HEK293 (cell line): ENCODE measurements around the gene BLVRB.

Experiments used
- CTCF ChIA-PET: fragments of 350-600 bp; formaldehyde crosslinking; extraction: SDS; loops from one replicate; lab custom pipeline; 2021; ENCODE audit warnings: antibody characterized with exemption; lab: Yijun Ruan, JAX
- POLR2A ChIA-PET: fragments of 300-600 bp; formaldehyde crosslinking; extraction: SDS; loops from one replicate; lab custom pipeline; 2020; ENCODE audit warnings: antibody characterized with exemption, inconsistent platforms; lab: Yijun Ruan, JAX
- H3K27ac ChIP-seq: fragments of 200-500 bp; sonication (Bioruptor generic); 2 replicates; pipeline ENCODE4 v1.5.1; 2014; ENCODE audit warnings: low read depth, low read length, control low read depth, inconsistent platforms; ENCODE audit errors: extremely low read depth
- H3K36me3 ChIP-seq, 2 experiments: fragments of 200-500 bp in 1 of 2; sonication (Bioruptor generic) in 1 of 2; 1 replicate in 1 of 2; 2 replicates in 1 of 2; pipeline ENCODE4 v1.5.1; 2014 to 2017; ENCODE audit warnings: inconsistent platforms in 2 of 2, low read length in 2 of 2; ENCODE audit not compliant: control insufficient read depth in 2 of 2, insufficient read depth in 1 of 2
- H3K4me1 ChIP-seq: fragments of 200-500 bp; sonication (Bioruptor generic); 2 replicates; pipeline ENCODE4 v1.5.1; 2014; ENCODE audit warnings: mild to moderate bottlenecking, low read length, inconsistent platforms; ENCODE audit not compliant: control insufficient read depth, insufficient read depth
- H3K4me3 ChIP-seq: 2 replicates; pipeline ENCODE4 v1.5.1; 2011; ENCODE audit warnings: low read depth, mild to moderate bottlenecking, control low read depth, low read length, moderate library complexity
- H3K9me3 ChIP-seq: fragments of 200-500 bp; sonication (Bioruptor generic); 2 replicates; pipeline ENCODE4 v1.5.1; 2014; ENCODE audit warnings: low read depth, low read length, inconsistent platforms; ENCODE audit not compliant: control insufficient read depth, insufficient read depth
- BCL11A ChIP-seq: fragments of 450-650 bp; formaldehyde crosslinking; IDR thresholded peaks from 2 replicates; pipeline ENCODE4 v1.5.1; 2016; ENCODE audit warnings: low read depth, missing biosample characterization, missing genetic modification characterization
- GFI1B ChIP-seq: fragments of 450-650 bp; formaldehyde crosslinking; IDR thresholded peaks from 2 replicates; pipeline ENCODE4 v1.5.1; 2016; ENCODE audit warnings: missing biosample characterization, missing genetic modification characterization
- GLIS1 ChIP-seq: fragments of 450-650 bp; formaldehyde crosslinking; IDR thresholded peaks from 2 replicates; pipeline ENCODE4 v1.5.1; 2016; ENCODE audit warnings: missing biosample characterization, missing genetic modification characterization
- HOXA7 ChIP-seq: sonication (generic); formaldehyde crosslinking; IDR thresholded peaks from 2 replicates; pipeline ENCODE4 v1.8.1; 2022; ENCODE audit warnings: missing genetic modification reagents, borderline replicate concordance
- IKZF3 ChIP-seq: fragments of 450-650 bp; IDR thresholded peaks from 2 replicates; pipeline ENCODE4 v1.5.0; 2018; ENCODE audit warnings: missing biosample characterization, mild to moderate bottlenecking, missing genetic modification characterization, moderate library complexity
- MZF1 ChIP-seq: fragments of 450-650 bp; formaldehyde crosslinking; IDR thresholded peaks from 2 replicates; pipeline ENCODE4 v1.5.1; 2017; ENCODE audit warnings: missing biosample characterization, missing genetic modification characterization, borderline replicate concordance
- OSR2 ChIP-seq: fragments of 450-650 bp; formaldehyde crosslinking; IDR thresholded peaks from 2 replicates; pipeline ENCODE4 v1.5.1; 2016; ENCODE audit warnings: missing biosample characterization, missing genetic modification characterization
- PRDM1 ChIP-seq: fragments of 450-650 bp; formaldehyde crosslinking; IDR thresholded peaks from 2 replicates; pipeline ENCODE4; 2016; ENCODE audit warnings: missing biosample characterization, missing genetic modification characterization
- TCF7L2 ChIP-seq: IDR thresholded peaks from 2 replicates; pipeline ENCODE4 v1.6.1; 2011; ENCODE audit warnings: low read depth, mild to moderate bottlenecking, inconsistent platforms, low read length, moderate library complexity, borderline replicate concordance
- ZBTB20 ChIP-seq: fragments of 450-650 bp; formaldehyde crosslinking; IDR thresholded peaks from 2 replicates; pipeline ENCODE4 v1.5.1; 2016; ENCODE audit warnings: missing biosample characterization, missing genetic modification characterization
- ZBTB21 ChIP-seq: fragments of 450-650 bp; formaldehyde crosslinking; IDR thresholded peaks from 2 replicates; pipeline ENCODE4 v1.5.1; 2017; ENCODE audit warnings: missing biosample characterization, missing genetic modification characterization
- ZBTB48 ChIP-seq: fragments of 450-650 bp; formaldehyde crosslinking; IDR thresholded peaks from 2 replicates; pipeline ENCODE4 v1.5.1; 2016; ENCODE audit warnings: missing biosample characterization, missing genetic modification characterization
- ZFHX2 ChIP-seq: fragments of 450-650 bp; formaldehyde crosslinking; conservative IDR thresholded peaks from 2 replicates; pipeline ENCODE4 v1.5.1; 2016; ENCODE audit warnings: missing biosample characterization, missing genetic modification characterization
- ZFP37 ChIP-seq: fragments of 450-650 bp; formaldehyde crosslinking; IDR thresholded peaks from 2 replicates; pipeline ENCODE4 v1.5.1; 2016; ENCODE audit warnings: missing biosample characterization, missing genetic modification characterization
- ZFP69B ChIP-seq: fragments of 450-650 bp; formaldehyde crosslinking; IDR thresholded peaks from 2 replicates; pipeline ENCODE4 v1.5.1; 2016; ENCODE audit warnings: missing biosample characterization, missing genetic modification characterization
- ZNF121 ChIP-seq: fragments of 450-650 bp; formaldehyde crosslinking; IDR thresholded peaks from 2 replicates; pipeline ENCODE4 v1.5.1; 2016; ENCODE audit warnings: missing biosample characterization, missing genetic modification characterization
- ZNF184 ChIP-seq: fragments of 450-650 bp; IDR thresholded peaks from 2 replicates; pipeline ENCODE4 v1.5.1; 2018; ENCODE audit warnings: missing biosample characterization, mild to moderate bottlenecking, missing genetic modification characterization
- ZNF335 ChIP-seq: fragments of 450-650 bp; formaldehyde crosslinking; conservative IDR thresholded peaks from 2 replicates; pipeline ENCODE4 v1.5.1; 2016; ENCODE audit warnings: missing biosample characterization, missing genetic modification characterization
- ZNF394 ChIP-seq: fragments of 450-650 bp; formaldehyde crosslinking; IDR thresholded peaks from 2 replicates; pipeline ENCODE4 v1.5.1; 2016; ENCODE audit warnings: missing biosample characterization, missing genetic modification characterization, mild to moderate bottlenecking, moderate library complexity, borderline replicate concordance
- ZNF501 ChIP-seq: fragments of 450-650 bp; formaldehyde crosslinking; IDR thresholded peaks from 2 replicates; pipeline ENCODE4 v1.5.1; 2016; ENCODE audit warnings: missing biosample characterization, missing genetic modification characterization
- ZNF544 ChIP-seq: fragments of 450-650 bp; formaldehyde crosslinking; IDR thresholded peaks from 2 replicates; pipeline ENCODE4 v1.5.0; 2017; ENCODE audit warnings: missing biosample characterization, missing genetic modification characterization
- ZNF549 ChIP-seq: fragments of 450-650 bp; IDR thresholded peaks from 2 replicates; pipeline ENCODE4 v1.5.1; 2018; ENCODE audit warnings: missing biosample characterization, missing genetic modification characterization, mild to moderate bottlenecking, inconsistent platforms, moderate library complexity
- ZNF600 ChIP-seq: fragments of 450-650 bp; formaldehyde crosslinking; IDR thresholded peaks from 2 replicates; pipeline ENCODE4 v1.5.1; 2016; ENCODE audit warnings: missing biosample characterization, missing genetic modification characterization
- ZNF623 ChIP-seq: fragments of 450-650 bp; formaldehyde crosslinking; IDR thresholded peaks from 2 replicates; pipeline ENCODE4 v1.5.1; 2016; ENCODE audit warnings: missing biosample characterization, missing genetic modification characterization
- ZNF624 ChIP-seq: fragments of 450-650 bp; formaldehyde crosslinking; IDR thresholded peaks from 2 replicates; pipeline ENCODE4 v1.5.1; 2017; ENCODE audit warnings: missing biosample characterization, missing genetic modification characterization
- ZNF660 ChIP-seq: fragments of 450-650 bp; IDR thresholded peaks from 2 replicates; pipeline ENCODE4 v1.5.1; 2018; ENCODE audit warnings: missing biosample characterization, mild to moderate bottlenecking, missing genetic modification characterization
- ZNF664 ChIP-seq: fragments of 450-650 bp; formaldehyde crosslinking; IDR thresholded peaks from 2 replicates; pipeline ENCODE4 v1.5.1; 2016; ENCODE audit warnings: missing biosample characterization, missing genetic modification characterization
- ZSCAN30 ChIP-seq: fragments of 450-650 bp; IDR thresholded peaks from 2 replicates; pipeline ENCODE4 v1.5.1; 2018; ENCODE audit warnings: missing biosample characterization, mild to moderate bottlenecking, missing genetic modification characterization, moderate library complexity
- TF ChIP-seq, protein P1 (sequence below): fragments of 450-650 bp; formaldehyde crosslinking; IDR thresholded peaks from 2 replicates; pipeline ENCODE4 v1.5.1; 2016; ENCODE audit warnings: missing biosample characterization, missing genetic modification characterization
- TF ChIP-seq, protein P2 (sequence below): fragments of 450-650 bp; formaldehyde crosslinking; IDR thresholded peaks from 2 replicates; pipeline ENCODE4 v1.5.1; 2016; ENCODE audit warnings: missing biosample characterization, missing genetic modification characterization, borderline replicate concordance
- TF ChIP-seq, protein P3 (sequence below): fragments of 450-650 bp; formaldehyde crosslinking; IDR thresholded peaks from 2 replicates; pipeline ENCODE4 v1.5.1; 2017; ENCODE audit warnings: missing biosample characterization, missing genetic modification characterization

BLVRB gene

DNA sequence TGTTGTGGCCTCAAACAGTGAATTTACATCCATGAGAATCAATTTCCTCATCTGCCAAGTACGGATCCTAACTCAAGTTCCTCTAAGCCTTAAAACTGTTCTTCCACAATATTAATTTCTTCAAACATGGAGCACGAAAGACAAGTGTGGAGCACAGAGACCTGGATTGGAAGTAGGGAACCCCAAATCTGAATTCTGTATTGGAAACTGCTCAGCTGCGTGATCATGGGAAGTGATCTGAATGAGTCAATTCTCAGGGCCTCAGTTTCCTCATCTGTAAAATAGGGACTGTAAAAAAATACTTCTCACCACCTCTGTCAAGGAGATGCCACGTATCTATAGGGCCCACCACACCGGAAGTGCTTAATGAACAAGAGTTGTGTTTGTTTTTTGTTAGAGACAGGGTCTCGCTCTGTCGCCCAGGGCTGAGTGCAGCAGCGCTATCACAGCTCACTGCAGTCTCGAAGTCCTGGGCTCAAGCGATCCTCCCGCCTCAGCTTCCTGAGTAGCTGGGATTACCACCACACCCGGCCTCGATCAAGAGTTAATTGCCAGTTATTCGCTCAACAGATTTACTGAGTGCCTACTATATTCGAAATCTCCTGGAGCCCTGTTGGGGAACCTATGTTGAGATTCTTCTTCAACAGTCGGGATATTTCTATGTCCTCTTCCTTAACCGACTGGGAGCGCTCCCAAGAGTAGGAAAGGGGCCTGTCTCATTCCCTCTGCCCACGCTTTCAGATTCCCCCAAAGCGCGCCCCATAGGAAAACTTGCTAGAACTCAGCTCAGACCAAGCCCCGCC lies 23.0 kb downstream of the BLVRB start:
- POLR2A ChIA-PET = interaction anchor here (0.6 to 17.1 kb wide), 31 partner anchors 10 to 1007 kb away, joined by 3 to 428 read pairs (median 4); partner anchors contain the start of genes AKT2, BLVRB, C19orf47 and EGLN2
- H3K27ac ChIP-seq = peak overlapping the region; percentile 76
- CTCF ChIA-PET = interaction anchor here (0.6 to 4.8 kb wide), 12 partner anchors 10 to 202 kb away, joined by 3 to 39 read pairs (median 6); partner anchors contain the start of genes BLVRB and SERTAD1
- TF ChIP-seq ZFP37 (peak; percentile 55; the same call in 1 of the 2 replicates), ZNF664 (tag by site-specific recombination) (peak; percentile 100), ZNF549 (no peak), ZSCAN30 (tag by site-specific recombination) (peak; percentile 84), IKZF3 (tag by site-specific recombination) (peak; percentile 89), ZNF660 (tag by site-specific recombination) (peak; percentile 86), ZBTB21 (tag by site-specific recombination) (no peak; the same call in 1 of the 2 replicates), ZNF624 (no peak), GLIS1 (tag by site-specific recombination) (no peak), ZNF600 (peak; percentile 34), HOXA7 (CRISPR knock-in tag) (no peak), PRDM1 (tag by site-specific recombination) (peak; percentile 42), GFI1B (tag by site-specific recombination) (peak; percentile 72), ZFHX2 (tag by site-specific recombination) (peak; percentile 77), ZNF623 (tag by site-specific recombination) (peak; percentile 21; the same call in 1 of the 2 replicates), ZNF544 (tag by site-specific recombination) (no peak), ZBTB48 (0 out of 2 replicates have a peak, but pooled peaks have one; percentile 40), ZFP69B (tag by site-specific recombination) (peak; percentile 70), ZNF121 (tag by site-specific recombination) (peak; percentile 63; the same call in 1 of the 2 replicates), BCL11A (tag by site-specific recombination) (no peak), ZBTB20 (tag by site-specific recombination) (peak; percentile 98), MZF1 (peak; percentile 90), ZNF335 (tag by site-specific recombination) (peak; percentile 49; the same call in 1 of the 2 replicates), ZNF394 (tag by site-specific recombination) (peak; percentile 86), TCF7L2 (no peak), ZNF501 (tag by site-specific recombination) (peak; percentile 12; the same call in 1 of the 2 replicates), OSR2 (tag by site-specific recombination) (peak; percentile 91), ZNF184 (peak; percentile 12; the same call in 1 of the 2 replicates)
- TF ChIP-seq, protein P1, sequence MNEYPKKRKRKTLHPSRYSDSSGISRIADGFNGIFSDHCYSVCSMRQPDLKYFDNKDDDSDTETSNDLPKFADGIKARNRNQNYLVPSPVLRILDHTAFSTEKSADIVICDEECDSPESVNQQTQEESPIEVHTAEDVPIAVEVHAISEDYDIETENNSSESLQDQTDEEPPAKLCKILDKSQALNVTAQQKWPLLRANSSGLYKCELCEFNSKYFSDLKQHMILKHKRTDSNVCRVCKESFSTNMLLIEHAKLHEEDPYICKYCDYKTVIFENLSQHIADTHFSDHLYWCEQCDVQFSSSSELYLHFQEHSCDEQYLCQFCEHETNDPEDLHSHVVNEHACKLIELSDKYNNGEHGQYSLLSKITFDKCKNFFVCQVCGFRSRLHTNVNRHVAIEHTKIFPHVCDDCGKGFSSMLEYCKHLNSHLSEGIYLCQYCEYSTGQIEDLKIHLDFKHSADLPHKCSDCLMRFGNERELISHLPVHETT (tag by site-specific recombination) = no peak
- TF ChIP-seq, protein P2, sequence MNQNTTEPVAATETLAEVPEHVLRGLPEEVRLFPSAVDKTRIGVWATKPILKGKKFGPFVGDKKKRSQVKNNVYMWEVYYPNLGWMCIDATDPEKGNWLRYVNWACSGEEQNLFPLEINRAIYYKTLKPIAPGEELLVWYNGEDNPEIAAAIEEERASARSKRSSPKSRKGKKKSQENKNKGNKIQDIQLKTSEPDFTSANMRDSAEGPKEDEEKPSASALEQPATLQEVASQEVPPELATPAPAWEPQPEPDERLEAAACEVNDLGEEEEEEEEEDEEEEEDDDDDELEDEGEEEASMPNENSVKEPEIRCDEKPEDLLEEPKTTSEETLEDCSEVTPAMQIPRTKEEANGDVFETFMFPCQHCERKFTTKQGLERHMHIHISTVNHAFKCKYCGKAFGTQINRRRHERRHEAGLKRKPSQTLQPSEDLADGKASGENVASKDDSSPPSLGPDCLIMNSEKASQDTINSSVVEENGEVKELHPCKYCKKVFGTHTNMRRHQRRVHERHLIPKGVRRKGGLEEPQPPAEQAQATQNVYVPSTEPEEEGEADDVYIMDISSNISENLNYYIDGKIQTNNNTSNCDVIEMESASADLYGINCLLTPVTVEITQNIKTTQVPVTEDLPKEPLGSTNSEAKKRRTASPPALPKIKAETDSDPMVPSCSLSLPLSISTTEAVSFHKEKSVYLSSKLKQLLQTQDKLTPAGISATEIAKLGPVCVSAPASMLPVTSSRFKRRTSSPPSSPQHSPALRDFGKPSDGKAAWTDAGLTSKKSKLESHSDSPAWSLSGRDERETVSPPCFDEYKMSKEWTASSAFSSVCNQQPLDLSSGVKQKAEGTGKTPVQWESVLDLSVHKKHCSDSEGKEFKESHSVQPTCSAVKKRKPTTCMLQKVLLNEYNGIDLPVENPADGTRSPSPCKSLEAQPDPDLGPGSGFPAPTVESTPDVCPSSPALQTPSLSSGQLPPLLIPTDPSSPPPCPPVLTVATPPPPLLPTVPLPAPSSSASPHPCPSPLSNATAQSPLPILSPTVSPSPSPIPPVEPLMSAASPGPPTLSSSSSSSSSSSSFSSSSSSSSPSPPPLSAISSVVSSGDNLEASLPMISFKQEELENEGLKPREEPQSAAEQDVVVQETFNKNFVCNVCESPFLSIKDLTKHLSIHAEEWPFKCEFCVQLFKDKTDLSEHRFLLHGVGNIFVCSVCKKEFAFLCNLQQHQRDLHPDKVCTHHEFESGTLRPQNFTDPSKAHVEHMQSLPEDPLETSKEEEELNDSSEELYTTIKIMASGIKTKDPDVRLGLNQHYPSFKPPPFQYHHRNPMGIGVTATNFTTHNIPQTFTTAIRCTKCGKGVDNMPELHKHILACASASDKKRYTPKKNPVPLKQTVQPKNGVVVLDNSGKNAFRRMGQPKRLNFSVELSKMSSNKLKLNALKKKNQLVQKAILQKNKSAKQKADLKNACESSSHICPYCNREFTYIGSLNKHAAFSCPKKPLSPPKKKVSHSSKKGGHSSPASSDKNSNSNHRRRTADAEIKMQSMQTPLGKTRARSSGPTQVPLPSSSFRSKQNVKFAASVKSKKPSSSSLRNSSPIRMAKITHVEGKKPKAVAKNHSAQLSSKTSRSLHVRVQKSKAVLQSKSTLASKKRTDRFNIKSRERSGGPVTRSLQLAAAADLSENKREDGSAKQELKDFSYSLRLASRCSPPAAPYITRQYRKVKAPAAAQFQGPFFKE (tag by site-specific recombination) = no peak
- TF ChIP-seq, protein P3, sequence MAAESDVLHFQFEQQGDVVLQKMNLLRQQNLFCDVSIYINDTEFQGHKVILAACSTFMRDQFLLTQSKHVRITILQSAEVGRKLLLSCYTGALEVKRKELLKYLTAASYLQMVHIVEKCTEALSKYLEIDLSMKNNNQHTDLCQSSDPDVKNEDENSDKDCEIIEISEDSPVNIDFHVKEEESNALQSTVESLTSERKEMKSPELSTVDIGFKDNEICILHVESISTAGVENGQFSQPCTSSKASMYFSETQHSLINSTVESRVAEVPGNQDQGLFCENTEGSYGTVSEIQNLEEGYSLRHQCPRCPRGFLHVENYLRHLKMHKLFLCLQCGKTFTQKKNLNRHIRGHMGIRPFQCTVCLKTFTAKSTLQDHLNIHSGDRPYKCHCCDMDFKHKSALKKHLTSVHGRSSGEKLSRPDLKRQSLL = 0 out of 2 replicates have a peak, but pooled peaks have one; percentile 25

More for the DNA sequence above, 23.0 kb downstream of the BLVRB start:
- Histone ChIP-seq H3K36me3 (peaks cover 20 to 21% of the 10 kb centered on the region in 2 experiments), H3K4me3 (peak overlapping the region; percentile 29), H3K9me3 (no peaks in the 10 kb centered on the region), H3K4me1 (peaks cover 14% of the 10 kb centered on the region)
